Skin epidermis (tissue), 12 donors: ENCODE measurements around the gene GPR45.

Experiments used
- H3K27ac ChIP-seq, 21 experiments: fragments of 200-600 bp; sonication (generic) in 11 of 21; one replicate each; pipeline ENCODE4 v1.5.0; 2020; ENCODE audit warnings: mild to moderate bottlenecking in 3 of 21, inconsistent platforms in 2 of 21, moderate library complexity in 2 of 21
- H3K4me3 ChIP-seq, 7 experiments: fragments of 200-600 bp; sonication (generic) in 2 of 7; one replicate each; pipeline ENCODE4 v1.5.0; 2020; ENCODE audit warnings: inconsistent platforms in 2 of 7, mild to moderate bottlenecking in 2 of 7, moderate library complexity in 1 of 7

Gene GPR45

DNA sequence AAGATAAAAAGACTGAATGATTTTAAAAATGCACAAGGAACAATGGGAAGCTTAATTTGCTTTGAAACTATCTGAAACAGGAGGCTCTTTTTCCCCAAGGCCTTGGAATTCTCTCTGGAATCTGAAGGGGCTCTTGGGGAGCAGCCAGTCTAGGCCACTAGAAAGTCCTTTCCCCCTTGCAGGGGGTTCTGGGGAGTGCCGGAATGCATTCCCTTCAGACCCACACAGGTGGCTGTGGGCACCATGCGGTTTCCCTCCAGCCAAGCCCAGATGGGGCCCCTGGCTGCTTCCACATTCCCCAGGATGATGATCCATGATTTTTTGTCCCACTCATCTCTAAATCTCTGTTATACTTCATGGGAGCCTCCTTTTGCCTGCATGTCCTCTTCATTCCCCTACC lies 10.7 kb downstream of the GPR45 start:
- H3K27ac ChIP-seq, result no peak overlapping the region
- no peak overlapping the region for H3K4me3 ChIP-seq

- Histone ChIP-seq H3K27ac (peak overlapping the region in 1 of 21 experiments; percentile 25), H3K4me3 (no peak overlapping the region)
Observed at GRCh38 chr2:105254531-105255210, 13.1 kb downstream of the GPR45 start.

- no peak overlapping the region for H3K27ac ChIP-seq
- H3K4me3 ChIP-seq, result no peak overlapping the region
Observed at GRCh38 chr2:105255979-105256378, 14.4 kb downstream of the GPR45 start.

GRCh38 chr2:105256431-105257047 lies 15.0 kb downstream of the GPR45 start:
- H3K4me3 ChIP-seq, result no peak overlapping the region
- H3K27ac ChIP-seq, result no peak overlapping the region

DNA sequence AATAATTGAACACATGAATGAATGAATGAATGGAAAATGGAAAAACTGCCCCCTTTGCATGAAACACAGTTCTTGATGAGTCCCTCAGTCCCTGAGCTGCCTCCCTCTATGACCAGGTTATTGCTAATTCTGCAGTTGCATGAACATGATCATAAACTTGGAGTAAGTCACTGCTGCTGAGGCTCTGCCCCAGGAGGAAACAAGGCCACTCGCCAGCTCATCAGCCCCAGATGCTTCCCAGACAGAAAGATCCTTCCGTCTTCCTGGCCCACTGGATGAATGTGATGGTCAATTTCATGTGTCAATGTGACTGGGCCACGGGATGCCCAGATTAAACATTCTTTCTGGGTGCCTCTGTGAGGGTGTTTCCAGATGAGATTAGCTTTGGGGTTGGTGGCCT lies 16.4 kb downstream of the GPR45 start:
- Histone ChIP-seq H3K27ac (no peak overlapping the region), H3K4me3 (no peak overlapping the region)

GRCh38 chr2:105258835-105259350 lies 17.4 kb downstream of the GPR45 start:
- Histone ChIP-seq H3K27ac (no peak overlapping the region), H3K4me3 (no peak overlapping the region)

GRCh38 chr2:105261061-105261460 lies 19.5 kb downstream of the GPR45 start:
- peak overlapping the region in 6 of 21 experiments; percentile 4 to 66 (median 38) for H3K27ac ChIP-seq

GRCh38 chr2:105262651-105263091 lies 21.1 kb downstream of the GPR45 start:
- H3K4me3 ChIP-seq, result no peak overlapping the region
- H3K27ac ChIP-seq, result no peak overlapping the region

More at GRCh38 chr2:105261061-105261460, 19.5 kb downstream of the GPR45 start:
- H3K4me3 ChIP-seq, result no peak overlapping the region

DNA sequence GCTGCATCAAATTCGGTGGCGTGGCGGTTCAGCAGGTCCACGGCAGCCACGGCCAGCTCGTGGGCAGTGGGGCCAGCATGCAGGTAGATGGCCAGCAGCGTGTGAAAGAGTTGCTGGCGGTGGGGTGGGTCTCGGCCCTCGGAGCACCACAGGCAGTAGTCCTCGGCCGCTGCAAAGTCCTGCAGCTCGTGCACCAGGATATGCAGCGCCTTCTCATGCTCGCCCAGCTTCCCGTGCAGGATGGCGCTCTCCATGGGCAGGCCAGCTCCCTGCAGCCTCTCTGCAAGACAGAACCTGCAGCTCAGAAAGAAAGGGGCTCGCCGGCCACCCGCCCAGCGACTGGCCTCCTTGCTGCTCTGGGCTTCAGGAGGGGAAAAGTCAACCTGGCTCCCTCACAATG lies 27.9 kb downstream of the GPR45 start:
- H3K4me3 ChIP-seq, result no peak overlapping the region
- H3K27ac ChIP-seq, result no peak overlapping the region

- Histone ChIP-seq H3K4me3 (no peak overlapping the region), H3K27ac (no peak overlapping the region)
Observed at GRCh38 chr2:105271393-105272045, 30.0 kb downstream of the GPR45 start.

DNA sequence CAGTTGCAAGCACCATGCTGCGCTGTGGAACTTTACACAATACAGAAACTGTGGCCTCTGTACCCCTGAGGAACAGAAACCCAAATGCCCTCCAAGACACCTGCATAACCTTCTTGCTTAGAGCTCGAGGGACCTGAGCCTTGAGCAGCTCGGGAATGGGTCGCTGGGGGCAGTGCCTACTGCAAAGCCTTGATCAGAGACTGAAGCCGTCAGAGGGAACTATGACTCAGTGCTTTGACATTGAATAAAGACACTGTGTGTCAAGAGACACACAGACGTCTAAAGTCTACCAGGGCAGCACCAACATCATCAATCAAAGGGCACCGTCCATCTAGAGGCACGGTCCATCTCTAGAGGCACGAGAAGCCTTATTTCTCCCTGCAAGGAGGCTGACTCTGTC lies 30.6 kb downstream of the GPR45 start:
- H3K27ac ChIP-seq, result no peak overlapping the region
- no peak overlapping the region for H3K4me3 ChIP-seq

- Histone ChIP-seq H3K27ac (no peak overlapping the region), H3K4me3 (no peak overlapping the region)
Observed at GRCh38 chr2:105274046-105274445, 32.5 kb downstream of the GPR45 start.

DNA sequence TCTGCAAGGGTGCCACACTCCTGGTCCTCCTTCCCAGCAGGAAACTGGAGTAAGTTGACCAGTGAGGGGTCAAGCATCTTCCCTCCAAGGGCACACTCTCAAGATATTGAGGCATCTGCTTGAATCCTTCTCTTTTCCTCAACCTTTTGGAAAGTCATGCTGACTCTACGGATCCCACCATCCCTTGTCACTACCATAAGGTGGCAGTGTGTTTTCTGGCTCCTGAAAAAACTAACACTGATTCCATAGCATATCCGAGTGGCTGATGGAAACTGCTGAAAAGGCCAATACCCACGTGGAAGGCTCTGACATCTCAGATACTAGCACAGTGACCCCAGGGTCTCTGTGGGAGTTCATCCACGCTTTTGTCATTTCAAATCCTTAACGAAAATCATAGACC lies 37.1 kb downstream of the GPR45 start:
- H3K27ac ChIP-seq, result no peak overlapping the region
- H3K4me3 ChIP-seq, result no peak overlapping the region

DNA sequence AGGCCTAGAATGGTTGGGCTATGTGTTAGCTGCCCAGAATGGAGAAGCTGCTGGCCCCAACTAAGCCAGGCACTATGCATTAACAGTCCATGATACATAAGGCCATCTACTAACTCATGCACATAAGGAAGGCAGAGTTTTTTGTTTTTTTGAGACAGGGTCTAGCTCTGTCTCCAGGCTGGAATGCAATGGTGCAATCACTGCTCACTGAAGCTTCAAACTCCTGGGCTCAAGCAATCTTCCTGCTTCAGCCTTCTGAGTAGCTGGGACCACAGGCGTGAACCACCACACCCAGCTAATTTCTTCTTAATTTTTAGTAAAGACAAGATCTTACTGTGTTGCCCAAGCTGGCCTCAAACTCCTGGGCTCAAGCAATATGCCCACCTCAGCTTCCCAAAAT lies 37.6 kb downstream of the GPR45 start:
- no peak overlapping the region for H3K4me3 ChIP-seq
- H3K27ac ChIP-seq, result no peak overlapping the region

- Histone ChIP-seq H3K27ac (no peak overlapping the region), H3K4me3 (no peak overlapping the region)
Observed at GRCh38 chr2:105280281-105280680, 38.7 kb downstream of the GPR45 start.

- Histone ChIP-seq H3K27ac (no peak overlapping the region), H3K4me3 (no peak overlapping the region)
Observed at GRCh38 chr2:105283532-105283931, 42.0 kb downstream of the GPR45 start.

- no peak overlapping the region for H3K4me3 ChIP-seq
- H3K27ac ChIP-seq, result no peak overlapping the region
Observed at GRCh38 chr2:105287692-105288091, 46.1 kb downstream of the GPR45 start.

- no peak overlapping the region for H3K4me3 ChIP-seq
- H3K27ac ChIP-seq, result no peak overlapping the region
Observed at GRCh38 chr2:105288133-105288532, 46.6 kb downstream of the GPR45 start.

- no peak overlapping the region for H3K4me3 ChIP-seq
- H3K27ac ChIP-seq, result peak overlapping the region in 1 of 21 experiments; percentile 2
Observed at GRCh38 chr2:105290981-105291660, 49.6 kb downstream of the GPR45 start.

GRCh38 chr2:105291981-105292380 lies 50.4 kb downstream of the GPR45 start:
- Histone ChIP-seq H3K4me3 (no peak overlapping the region), H3K27ac (no peak overlapping the region)
